ENCODE data around the gene LCN2. TPM values are rescaled to one million over a fixed set of nuclear protein-coding genes. Genes with fewer than 3 reads are reported as not detected.
A peak's percentile ranks its signal among the peaks of the same experiment; 100 is the strongest.

LCN2 gene
- total RNA-seq, 1 experiment from 2014 or later: not detected

DNA sequence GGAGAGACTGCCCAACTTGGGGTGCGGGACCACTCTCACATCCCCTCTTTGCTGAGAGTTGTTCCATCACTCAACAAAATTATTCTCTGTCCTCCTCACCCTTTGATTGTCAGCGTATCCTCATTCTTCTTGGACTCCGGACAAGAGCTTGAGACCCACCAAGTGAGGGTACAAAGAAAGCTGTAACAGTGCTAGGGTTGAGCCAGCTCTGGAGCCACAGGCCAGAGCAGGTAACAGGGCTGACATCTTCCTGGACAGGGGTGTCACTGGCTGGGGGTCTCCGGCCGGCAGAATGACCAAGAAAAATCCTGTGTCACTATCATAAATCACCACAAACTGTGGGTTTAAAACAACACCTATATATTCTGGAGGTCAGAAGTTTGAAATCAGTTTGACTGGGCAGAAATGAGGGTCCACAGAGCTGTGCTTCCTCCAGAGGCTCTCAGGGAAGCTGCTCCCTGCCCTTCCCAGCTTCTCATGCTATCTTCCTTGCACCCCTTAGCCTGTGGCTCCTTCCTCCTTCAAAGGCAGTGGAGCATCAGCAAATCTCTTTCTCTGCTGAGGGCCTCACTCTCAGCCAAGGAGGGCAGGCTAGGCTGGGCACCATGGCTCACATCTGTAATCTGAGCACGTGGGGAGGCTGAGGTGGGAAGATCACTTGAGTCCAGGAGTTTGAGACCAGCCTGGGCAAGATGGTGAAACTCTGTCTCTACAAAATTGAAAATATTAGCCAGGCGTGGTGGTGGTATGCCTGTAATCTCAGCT is 6.7 kb downstream of the LCN2 start:
- in situ Hi-C loops (cut with HindIII; ENCODE audit: low pct_unique_long_range_greater_than_20kb, low sequenced_read_pairs): no loop called here
- no peak for DNase-seq (ENCODE audit: low read depth, low spot score)

DNA sequence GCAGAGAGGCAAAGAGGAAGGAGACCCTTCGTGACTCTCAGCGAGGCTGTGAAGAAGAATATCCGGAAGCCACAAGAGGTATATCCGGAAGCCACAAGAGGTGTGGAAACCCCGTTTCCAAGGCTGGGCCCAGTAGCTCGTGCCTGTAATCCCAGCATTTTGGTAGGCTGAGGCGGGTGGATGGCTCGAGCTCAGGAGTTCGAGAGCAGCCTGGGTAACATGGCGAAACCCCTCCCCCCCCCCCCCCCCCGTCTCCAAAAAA is 10.2 kb downstream of the LCN2 start:
- DNase-seq (ENCODE audit: low read depth, low spot score): no peak
- in situ Hi-C loops (cut with HindIII; ENCODE audit: low pct_unique_long_range_greater_than_20kb, low sequenced_read_pairs): no loop called here

DNA sequence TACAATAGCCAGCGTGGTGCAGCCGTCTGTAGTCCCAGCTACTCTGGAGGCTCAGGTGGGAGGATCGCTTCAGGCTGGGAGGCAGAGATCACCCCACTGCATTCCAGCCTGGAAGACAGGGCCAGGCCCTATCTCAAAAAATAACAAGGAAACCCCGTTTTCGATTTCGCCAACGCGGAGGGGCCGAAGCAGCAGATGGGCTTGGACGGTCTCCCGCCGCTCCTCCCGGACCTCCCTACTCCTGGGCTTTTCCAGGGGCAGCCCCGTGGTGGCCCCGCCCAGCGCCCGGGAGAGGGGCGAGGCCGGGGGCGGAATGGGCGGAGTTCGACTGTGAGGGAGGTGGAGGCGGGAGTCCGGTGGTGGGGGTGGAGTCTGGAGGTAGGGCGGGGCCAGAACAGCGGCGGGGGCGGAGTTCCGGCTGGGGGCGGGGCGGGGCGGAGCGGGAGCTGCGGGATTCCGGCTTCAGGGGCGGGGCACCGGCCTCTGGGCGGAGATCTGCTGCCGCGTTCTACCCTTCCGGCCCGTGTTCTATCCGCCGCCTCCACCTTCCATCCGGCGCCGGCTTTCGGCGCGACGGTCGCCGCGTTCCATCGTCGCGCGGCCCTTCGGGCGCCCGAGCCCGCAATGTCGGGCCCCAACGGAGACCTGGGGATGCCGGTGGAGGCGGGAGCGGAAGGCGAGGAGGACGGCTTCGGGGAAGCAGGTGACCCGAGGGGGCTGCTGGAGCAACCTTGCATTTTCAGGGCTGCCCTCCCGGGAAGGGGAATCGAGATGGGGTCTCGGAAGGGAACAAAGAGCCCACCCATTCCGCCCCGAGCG is 10.7 kb downstream of the LCN2 start, which contains the start of gene BBLN:
TSS of gene BBLN (plus strand) at position 482 of the 819 bp plus-strand sequence. CDS start at position 625, 143 bp downstream.
- peak; percentile 93 for DNase-seq (ENCODE audit: low read depth, low spot score)
- in situ Hi-C loops (cut with HindIII; ENCODE audit: low pct_unique_long_range_greater_than_20kb, low sequenced_read_pairs): no loop called here

DNA sequence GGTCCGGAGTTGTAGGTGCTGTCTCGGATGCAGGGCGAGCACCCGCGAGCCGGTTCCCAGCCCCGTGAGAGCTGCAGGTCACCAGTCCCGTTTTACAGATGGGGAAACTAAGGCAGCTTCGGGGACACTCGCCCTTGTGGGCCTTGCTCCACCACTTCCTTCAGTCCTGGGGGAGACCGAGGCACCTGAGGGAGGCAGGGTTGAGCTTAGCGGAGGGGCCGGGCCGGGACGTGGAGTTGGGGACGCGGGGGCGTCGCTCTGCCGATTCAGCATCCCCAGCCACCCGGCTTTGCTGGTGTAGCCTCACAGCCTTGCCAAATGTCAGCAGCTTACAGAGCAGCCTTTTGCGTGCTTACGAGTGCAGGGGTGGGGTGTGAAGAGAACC is 11.3 kb downstream of the LCN2 start:
- in situ Hi-C loops (cut with HindIII; ENCODE audit: low pct_unique_long_range_greater_than_20kb, low sequenced_read_pairs): no loop called here
- DNase-seq (ENCODE audit: low read depth, low spot score): peak; percentile 32

DNA sequence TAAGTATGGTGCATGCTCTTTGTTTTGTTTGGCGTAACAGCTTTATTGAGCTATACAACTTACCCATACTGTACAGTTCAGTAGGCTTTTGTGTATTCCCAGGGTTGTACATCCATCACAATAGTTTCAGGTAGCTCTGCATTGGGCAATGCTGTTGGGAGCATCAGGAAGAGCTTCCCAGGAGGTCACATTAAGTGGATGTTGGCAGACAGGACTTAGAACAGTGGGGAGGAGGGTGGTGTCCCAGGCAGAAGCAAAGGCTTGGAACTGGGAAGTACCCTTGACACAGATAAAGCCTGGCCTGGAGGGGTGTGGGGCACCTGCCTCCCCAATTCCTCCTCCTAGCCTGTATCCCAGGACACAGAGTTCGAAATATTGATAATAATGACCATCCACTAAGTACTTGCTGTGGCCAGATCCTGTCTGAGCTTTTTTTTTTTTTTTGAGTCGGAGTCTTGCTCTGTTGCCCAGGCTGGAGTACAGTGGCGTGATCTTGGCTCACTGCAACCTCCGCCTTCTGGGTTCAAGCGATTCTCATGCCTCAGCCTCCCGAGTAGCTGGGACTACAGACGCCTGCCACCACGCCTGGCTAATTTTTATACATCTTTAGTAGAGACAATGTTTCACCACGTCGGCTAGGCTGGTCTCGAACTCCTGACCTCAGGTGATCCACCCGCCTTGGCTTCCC is 12.1 kb downstream of the LCN2 start:
- in situ Hi-C loops (cut with HindIII; ENCODE audit: low pct_unique_long_range_greater_than_20kb, low sequenced_read_pairs): no loop called here
- DNase-seq (ENCODE audit: low read depth, low spot score): no peak

DNA sequence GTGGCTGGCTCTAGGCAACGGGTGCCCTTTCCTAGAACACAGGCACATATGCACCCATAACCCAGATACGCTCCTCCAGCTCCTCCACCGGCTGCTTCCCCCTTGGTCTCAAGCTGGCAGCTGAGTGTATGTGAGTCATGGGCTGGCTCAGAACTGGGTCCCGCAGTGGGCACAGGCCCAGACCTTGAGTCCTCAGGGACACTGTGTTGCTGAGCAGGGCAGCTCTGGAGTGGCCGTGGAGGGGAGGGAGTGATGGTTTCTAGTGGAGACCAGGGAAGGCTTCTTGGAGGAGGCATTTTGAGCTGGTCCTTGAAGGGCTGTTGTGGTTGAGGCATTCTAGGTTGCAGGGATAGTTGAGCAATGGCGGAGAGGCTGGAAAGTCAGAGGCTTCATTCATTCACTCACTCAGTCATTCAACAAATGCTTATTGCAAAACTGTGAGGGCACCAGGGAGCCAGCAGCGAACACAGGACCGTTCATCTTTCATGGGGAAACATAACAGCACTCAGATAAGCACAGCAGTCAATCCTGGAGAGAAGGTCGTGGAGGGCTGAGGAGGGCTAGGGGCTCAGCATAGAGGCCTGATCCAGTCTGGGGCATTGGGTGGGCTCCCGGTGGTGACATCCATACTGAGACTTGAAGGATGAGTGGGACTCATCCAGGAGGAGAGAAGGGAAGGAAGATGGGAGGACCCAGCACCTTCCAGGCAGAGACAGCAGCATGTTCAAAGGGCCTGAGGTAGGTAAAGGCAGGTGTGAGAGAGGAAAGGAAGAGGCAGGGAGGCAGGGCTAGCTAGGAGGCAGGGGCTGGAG is 13.2 kb downstream of the LCN2 start:
- in situ Hi-C loops (cut with HindIII; ENCODE audit: low pct_unique_long_range_greater_than_20kb, low sequenced_read_pairs): no loop called here
- DNase-seq (ENCODE audit: low read depth, low spot score): no peak

DNA sequence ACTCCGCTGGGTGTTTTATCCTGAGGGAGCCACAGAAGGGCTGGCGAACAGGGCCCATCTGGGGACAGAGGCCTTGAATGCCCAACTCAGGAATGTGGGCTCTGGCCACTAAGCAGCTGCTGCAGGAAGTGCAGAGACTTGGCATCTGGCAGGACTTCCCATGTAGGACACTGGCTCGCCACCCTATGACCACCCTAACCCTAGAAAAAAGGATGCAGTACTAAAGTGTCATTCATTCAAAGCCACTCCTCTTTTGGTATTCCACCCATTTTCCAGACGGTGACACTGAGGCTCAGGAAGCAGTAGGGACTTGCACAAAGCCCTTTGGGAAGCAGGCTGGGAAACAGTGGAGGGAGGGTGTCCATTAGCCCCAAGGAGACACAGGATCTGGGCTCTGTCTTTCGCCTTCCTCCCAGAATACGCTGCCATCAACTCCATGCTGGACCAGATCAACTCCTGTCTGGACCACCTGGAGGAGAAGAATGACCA is 13.8 kb downstream of the LCN2 start:
- in situ Hi-C loops (cut with HindIII; ENCODE audit: low pct_unique_long_range_greater_than_20kb, low sequenced_read_pairs): no loop called here
- no peak for DNase-seq (ENCODE audit: low read depth, low spot score)

DNA sequence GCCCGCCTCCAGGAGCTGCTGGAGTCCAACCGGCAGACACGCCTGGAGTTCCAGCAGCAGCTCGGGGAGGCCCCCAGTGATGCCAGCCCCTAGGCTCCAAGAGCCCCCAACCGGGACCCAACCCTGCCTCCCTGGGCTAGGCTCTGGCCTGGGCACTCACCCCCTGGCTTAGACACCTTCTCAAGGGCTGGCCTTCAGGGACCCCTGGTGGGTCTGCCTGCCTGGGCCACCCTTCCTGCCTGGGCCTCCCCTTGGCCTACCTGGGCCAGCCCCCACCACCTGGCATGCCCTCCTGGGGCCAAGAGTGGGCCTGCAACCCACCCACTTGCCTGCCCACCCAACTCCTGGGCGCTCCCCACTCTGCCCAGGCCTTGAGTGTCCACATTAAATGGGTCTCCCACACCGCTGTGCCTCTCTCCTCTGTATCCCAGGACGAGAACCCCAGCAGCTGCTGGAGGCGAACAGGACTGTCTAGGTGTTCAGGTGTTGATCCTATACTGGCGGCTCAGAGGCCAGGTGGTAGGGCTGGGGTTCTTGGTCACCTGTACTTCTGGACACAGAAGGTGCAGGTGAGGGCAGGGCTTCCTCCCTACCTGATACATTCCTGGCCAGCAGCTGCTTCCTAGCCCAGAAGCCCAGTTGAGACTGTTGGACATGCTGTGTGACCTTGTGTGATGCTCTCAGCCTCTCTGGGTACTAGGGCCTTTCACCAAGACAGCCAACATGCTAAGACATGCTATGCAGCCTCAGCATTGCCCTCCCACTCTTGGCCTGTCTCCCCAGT is 14.5 kb downstream of the LCN2 start:
- in situ Hi-C loops (cut with HindIII; ENCODE audit: low pct_unique_long_range_greater_than_20kb, low sequenced_read_pairs): no loop called here
- no peak for DNase-seq (ENCODE audit: low read depth, low spot score)

DNA sequence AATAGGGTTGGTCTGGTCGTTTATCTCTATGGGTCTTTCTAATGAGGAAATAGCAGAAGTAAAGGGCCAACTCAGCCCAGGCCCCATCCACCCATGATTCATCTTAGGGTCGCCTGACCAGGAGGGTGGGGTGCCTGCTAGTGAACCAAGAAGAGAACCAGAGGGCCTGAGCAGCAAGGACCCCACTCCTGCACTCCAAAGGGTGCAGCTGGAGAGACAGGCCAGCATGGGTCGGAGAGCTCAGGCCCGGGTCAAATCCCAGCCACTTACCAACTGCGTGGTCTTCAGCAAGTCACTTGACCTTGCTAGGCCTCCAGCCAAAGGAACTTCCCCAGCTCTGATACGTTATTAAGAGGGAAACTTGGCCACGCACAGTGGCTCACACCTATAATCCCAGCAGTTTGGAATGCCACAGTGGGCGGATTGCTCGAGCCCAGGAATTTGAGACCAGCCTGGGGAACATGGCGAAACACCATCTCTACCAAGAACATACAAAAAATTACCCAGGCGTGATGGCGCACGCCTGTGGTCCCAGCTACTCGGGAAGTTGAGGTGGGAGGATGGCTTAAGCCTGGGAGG is 15.1 kb downstream of the LCN2 start:
- in situ Hi-C loops (cut with HindIII; ENCODE audit: low pct_unique_long_range_greater_than_20kb, low sequenced_read_pairs): no loop called here
- no peak for DNase-seq (ENCODE audit: low read depth, low spot score)

DNA sequence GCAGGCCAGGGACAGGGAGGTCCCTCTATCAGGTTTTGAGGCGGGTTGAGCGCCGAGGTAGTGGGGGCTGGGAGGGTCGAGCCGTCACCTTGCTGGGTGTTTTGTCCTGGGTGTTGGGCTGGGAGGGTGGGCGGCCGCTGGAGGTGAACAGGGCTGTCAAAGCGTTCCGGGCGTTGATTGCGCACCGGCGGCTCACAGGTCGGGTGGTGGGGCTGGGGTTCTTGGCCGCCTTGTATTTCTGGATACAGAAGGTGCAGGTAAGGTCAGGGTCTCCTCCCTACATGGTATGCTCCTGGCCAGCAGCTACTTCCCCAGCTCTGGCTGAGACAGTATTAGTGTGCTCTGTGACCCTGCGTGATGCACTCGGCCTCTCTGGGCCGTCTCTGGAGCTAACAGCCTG is 16.9 kb downstream of the LCN2 start:
- in situ Hi-C loops (cut with HindIII; ENCODE audit: low pct_unique_long_range_greater_than_20kb, low sequenced_read_pairs): no loop called here
- DNase-seq (ENCODE audit: low read depth, low spot score): no peak

DNA sequence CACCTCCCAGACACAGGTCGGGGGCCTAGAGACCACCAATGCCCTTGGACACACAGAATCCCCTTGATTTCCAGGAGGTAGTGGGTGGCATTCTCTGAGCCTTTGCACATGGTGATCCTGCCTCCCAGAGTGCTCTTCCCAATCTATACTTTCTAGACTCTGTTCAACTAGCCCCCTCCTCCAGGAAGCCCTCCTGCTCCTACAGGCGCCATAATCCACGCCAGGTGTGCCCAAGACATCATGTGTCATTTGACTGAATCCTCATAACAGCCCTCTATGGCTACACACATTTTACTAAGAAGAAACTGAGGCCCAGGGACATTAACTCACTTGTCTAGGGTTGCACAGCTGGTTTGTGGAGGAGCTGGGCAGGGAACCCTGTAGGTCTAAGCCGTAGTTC is 18.0 kb downstream of the LCN2 start:
- in situ Hi-C loops (cut with HindIII; ENCODE audit: low pct_unique_long_range_greater_than_20kb, low sequenced_read_pairs): no loop called here
- DNase-seq (ENCODE audit: low read depth, low spot score): no peak

DNA sequence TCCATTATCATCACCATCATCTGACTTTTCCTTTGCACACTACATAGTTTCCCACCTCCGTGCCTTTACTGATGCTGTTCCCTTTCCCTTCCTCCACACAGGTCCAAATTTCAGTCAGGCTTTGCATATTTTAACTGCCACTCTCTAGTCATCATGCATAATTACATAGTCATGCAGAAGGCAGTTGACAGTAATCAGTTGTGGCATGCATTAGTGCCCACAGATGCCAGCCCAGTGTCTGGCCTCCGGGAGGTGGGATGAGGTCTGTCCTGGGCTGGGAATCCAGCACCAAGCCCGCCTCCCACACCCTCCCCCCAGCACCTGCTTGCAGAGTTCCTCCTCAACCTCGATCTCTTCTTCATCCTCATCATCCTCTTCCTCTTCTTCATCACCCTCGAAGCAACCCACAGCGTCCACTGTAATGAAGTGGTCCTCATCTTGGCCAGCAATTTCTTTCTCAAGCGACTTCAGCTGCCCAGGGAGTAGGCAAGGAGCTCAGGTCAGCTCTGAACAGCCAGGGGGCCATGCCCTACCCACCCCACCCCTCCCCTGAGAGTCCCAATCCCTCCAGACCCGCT is 19.6 kb downstream of the LCN2 start:
- in situ Hi-C loops (cut with HindIII; ENCODE audit: low pct_unique_long_range_greater_than_20kb, low sequenced_read_pairs): no loop called here
- DNase-seq (ENCODE audit: low read depth, low spot score): no peak

DNA sequence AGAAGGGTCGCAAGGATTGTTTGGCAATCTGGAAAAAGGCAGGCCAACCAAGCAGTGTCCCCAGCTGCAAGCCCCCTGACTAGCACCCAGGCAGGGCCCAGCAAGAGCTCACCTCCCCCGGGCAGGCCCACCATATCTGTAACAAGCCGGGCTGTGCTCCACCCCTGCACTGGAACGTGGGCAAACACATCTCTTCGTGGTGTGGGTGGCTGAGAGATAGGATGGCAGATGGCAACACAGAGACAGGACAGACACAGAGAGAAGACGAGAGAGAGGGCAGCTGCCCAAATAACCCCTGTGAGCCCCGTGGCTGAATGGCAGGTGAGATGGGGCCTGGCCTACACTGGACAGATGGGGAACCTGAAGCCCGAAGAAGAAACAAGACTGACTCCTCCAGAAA is 20.2 kb downstream of the LCN2 start:
- in situ Hi-C loops (cut with HindIII; ENCODE audit: low pct_unique_long_range_greater_than_20kb, low sequenced_read_pairs): no loop called here
- DNase-seq (ENCODE audit: low read depth, low spot score): no peak

DNA sequence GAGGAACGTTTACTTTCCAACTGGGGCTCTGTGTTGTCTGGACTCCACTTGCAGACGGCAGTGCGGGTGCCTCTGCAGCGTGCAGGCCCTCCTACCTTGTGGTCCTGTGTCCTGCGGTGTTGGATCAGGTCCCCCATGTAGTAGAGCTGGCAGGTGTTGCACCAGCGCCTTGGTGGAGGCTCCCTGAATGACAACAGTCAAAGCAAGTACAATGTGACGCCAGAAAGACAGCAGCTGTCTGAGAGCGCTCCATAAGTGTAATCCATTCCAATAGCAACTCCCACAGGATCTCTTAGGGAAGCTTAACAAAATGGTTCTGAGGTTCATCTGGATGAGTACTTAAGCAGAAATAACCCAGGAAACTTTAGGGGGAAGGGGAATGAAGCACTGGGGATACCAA is 20.7 kb downstream of the LCN2 start:
- in situ Hi-C loops (cut with HindIII; ENCODE audit: low pct_unique_long_range_greater_than_20kb, low sequenced_read_pairs): no loop called here
- DNase-seq (ENCODE audit: low read depth, low spot score): no peak

DNA sequence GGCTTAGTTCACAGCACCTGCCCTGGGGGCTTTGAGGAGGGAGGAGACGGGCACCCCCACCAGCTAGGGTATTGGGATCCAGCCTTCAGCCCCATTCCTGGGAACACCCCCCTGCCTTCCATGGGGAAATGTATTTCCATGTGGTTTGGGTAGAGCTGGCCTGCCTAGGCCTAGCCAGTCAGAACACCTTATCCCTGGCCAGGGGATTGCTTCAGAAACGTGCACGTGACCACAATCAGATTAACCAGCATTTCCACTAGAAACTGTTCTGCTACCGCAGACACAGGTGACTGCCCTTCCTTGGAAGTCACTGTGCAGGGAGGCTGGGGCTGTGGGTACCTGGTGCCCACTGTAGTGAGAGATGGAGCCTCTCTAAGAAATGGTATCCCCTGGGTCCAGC is 24.8 kb downstream of the LCN2 start:
- in situ Hi-C loops (cut with HindIII; ENCODE audit: low pct_unique_long_range_greater_than_20kb, low sequenced_read_pairs): no loop called here
- no peak for DNase-seq (ENCODE audit: low read depth, low spot score)

DNA sequence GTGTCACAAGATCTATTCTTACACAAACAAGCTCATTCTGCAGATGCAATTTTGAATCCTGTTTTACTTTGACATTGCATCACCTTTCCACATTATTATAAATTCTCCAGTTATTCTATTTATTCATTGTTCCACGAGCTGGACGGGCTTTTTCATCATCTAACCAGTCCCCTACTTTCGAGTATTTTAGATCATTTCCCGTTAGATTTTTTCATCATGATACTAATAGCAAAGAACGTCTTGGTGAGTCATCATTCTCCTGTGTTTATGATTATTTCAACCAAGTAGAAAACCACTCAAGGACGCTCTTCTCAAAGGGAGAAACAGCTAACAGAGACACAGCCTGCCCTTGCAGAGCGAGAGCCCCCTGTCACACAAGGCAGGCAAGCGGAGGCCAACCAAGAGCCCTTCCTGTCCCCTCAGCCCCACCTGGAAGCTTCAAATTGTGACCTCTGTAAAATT is 25.9 kb downstream of the LCN2 start:
- in situ Hi-C loops (cut with HindIII; ENCODE audit: low pct_unique_long_range_greater_than_20kb, low sequenced_read_pairs): no loop called here

More for the DNA sequence above, 25.9 kb downstream of the LCN2 start:
- no peak for DNase-seq (ENCODE audit: low read depth, low spot score)

All from SK-MEL-5 (cell line).